Cardiac muscle cell (in vitro differentiated cells and primary cell): ENCODE data around the gene FKRP. TPM values are rescaled to one million over a fixed set of nuclear protein-coding genes. Genes with fewer than 3 reads are reported as not detected.

ENCODE experiments used
- DNase-seq, 2 donors: peaks; one replicate each; pipeline versions ENCODE4 v3.0.0 to v3.0.0-alpha.2; 2010 to 2017; ENCODE audit warnings: low read depth in 1 of 2, low spot score in 1 of 2
- H3K27ac ChIP-seq: fragments of 200-600 bp; sonication (generic); 2 replicates; pipeline ENCODE4 v1.5.1; 2016
- H3K27me3 ChIP-seq: fragments of 200-600 bp; sonication (generic); 2 replicates; pipeline ENCODE4 v1.6.0; 2016; ENCODE audit warnings: control low read depth
- H3K36me3 ChIP-seq: fragments of 200-600 bp; sonication (generic); 2 replicates; pipeline ENCODE4 v1.5.1; 2016; ENCODE audit warnings: control low read depth
- H3K4me1 ChIP-seq: fragments of 200-600 bp; sonication (generic); 2 replicates; pipeline ENCODE4 v1.8.1; 2017; ENCODE audit warnings: low read depth, mild to moderate bottlenecking, mixed run types
- H3K4me3 ChIP-seq: fragments of 200-600 bp; sonication (generic); 2 replicates; pipeline ENCODE4 v1.5.1; 2016; ENCODE audit warnings: mild to moderate bottlenecking
- H3K9me3 ChIP-seq: fragments of 200-600 bp; sonication (generic); 2 replicates; pipeline ENCODE4 v1.5.1; 2017; ENCODE audit warnings: low read depth, mild to moderate bottlenecking, control low read depth
- CTCF ChIP-seq: IDR thresholded peaks from 2 replicates; pipeline ENCODE4 v1.5.1; 2012; ENCODE audit warnings: low read depth, mild to moderate bottlenecking, low read length
- polyA plus RNA-seq: library from polyadenylated mRNA; unstranded; fragments of >200 nt; fragmentation: Nextera tagmentation; extraction: Ambion mirVana; gene quantifications from 2 replicates; pipeline ENCODE4 v1.2.1, GENCODE V29; 2016
- total RNA-seq: library from RNA; depleted of rRNA; stranded (reverse); fragments of >200 nt; gene quantifications from 2 replicates; pipeline ENCODE4 v1.2.3, GENCODE V29; 2016

Gene FKRP
- total and polyA plus RNA-seq, 2 experiments from 2014 or later = 20.4 to 50.3 TPM

GRCh38 chr19:46733690-46734292 lies 12.1 kb upstream of the FKRP start:
- Histone ChIP-seq H3K27me3 (no peaks in the 10 kb centered on the region), H3K9me3 (no peaks in the 10 kb centered on the region), H3K4me3 (no peak overlapping the region), H3K27ac (no peak overlapping the region), H3K36me3 (peaks cover 26% of the 10 kb centered on the region), H3K4me1 (peaks cover 2% of the 10 kb centered on the region)
- DNase-seq = no peak
- TF ChIP-seq CTCF = no peak

GRCh38 chr19:46736531-46737297 lies 9.1 kb upstream of the FKRP start:
- no peaks in the 10 kb centered on the region for H3K27me3 ChIP-seq
- H3K27ac ChIP-seq = no peak overlapping the region
- H3K9me3 ChIP-seq = no peaks in the 10 kb centered on the region
- H3K4me3 ChIP-seq = no peak overlapping the region
- no peak for TF ChIP-seq CTCF
- peak; percentile 33 to 41 for DNase-seq
- peaks cover 14% of the 10 kb centered on the region for H3K4me1 ChIP-seq
- peaks cover 23% of the 10 kb centered on the region for H3K36me3 ChIP-seq

- no peak for TF ChIP-seq CTCF
- Histone ChIP-seq H3K27ac (no peak overlapping the region), H3K9me3 (no peaks in the 10 kb centered on the region), H3K27me3 (no peaks in the 10 kb centered on the region), H3K4me3 (no peak overlapping the region), H3K36me3 (peaks cover 23% of the 10 kb centered on the region), H3K4me1 (peaks cover 14% of the 10 kb centered on the region)
- no peak for DNase-seq
Measured at GRCh38 chr19:46737298-46737654, 8.6 kb upstream of the FKRP start.

GRCh38 chr19:46737761-46738171 lies 8.1 kb upstream of the FKRP start:
- Histone ChIP-seq H3K27ac (no peak overlapping the region), H3K4me1 (peaks cover 14% of the 10 kb centered on the region), H3K9me3 (no peaks in the 10 kb centered on the region), H3K4me3 (no peak overlapping the region), H3K36me3 (peaks cover 18% of the 10 kb centered on the region), H3K27me3 (no peaks in the 10 kb centered on the region)
- TF ChIP-seq CTCF = no peak
- DNase-seq = no peak

- Histone ChIP-seq H3K4me1 (peaks cover 14% of the 10 kb centered on the region), H3K9me3 (no peaks in the 10 kb centered on the region), H3K36me3 (peaks cover 13% of the 10 kb centered on the region), H3K4me3 (no peak overlapping the region), H3K27ac (peak overlapping the region; percentile 38), H3K27me3 (no peaks in the 10 kb centered on the region)
- no peak for TF ChIP-seq CTCF
- peak in 1 of 2 donors; percentile 70 for DNase-seq
Measured at GRCh38 chr19:46739290-46739771, 6.5 kb upstream of the FKRP start.
